ENCODE measurements around the gene CCDC121. TPM values are rescaled to one million over a fixed set of nuclear protein-coding genes. Genes with fewer than 3 reads are reported as not detected.
"Not testable (repeated sequence)": the region's sequence is repeated elsewhere in the genome, so short reads cannot be mapped to it uniquely, and the experiment has no call there.

Gene CCDC121
- total RNA-seq, 1 experiment from 2014 or later, result 8.4 TPM

DNA sequence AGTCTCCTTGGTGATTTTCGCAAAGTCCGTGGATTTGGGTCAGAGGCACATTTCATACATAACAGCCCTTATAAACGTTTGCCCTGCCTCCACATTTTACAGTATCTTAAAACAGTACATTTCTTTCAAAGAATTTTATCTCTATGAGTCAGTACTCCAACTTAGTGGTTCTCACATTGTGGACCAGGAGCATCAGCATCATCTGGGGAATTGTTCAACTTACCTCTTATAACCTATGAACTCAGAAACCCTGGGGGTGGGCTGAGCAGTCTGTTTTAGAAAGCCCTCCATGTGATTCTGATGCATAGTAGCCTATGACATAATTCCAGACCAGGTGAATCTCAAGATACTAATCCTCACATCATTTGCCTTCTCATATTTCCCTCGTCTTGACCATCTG, 22.2 kb upstream of the CCDC121 start:
- DNase-seq, result no peak
- Histone ChIP-seq H3K4me1 (no peaks in the 10 kb centered on the region), H3K27ac (no peak overlapping the region), H3K36me3 (peaks cover 90% of the 10 kb centered on the region), H3K27me3 (no peaks in the 10 kb centered on the region), H3K4me3 (no peak overlapping the region), H3K9me3 (replicated peaks) (no peaks in the 10 kb centered on the region)

GRCh38 chr2:27647737-27648136, 18.9 kb upstream of the CCDC121 start:
- no peaks in the 10 kb centered on the region for H3K27me3 ChIP-seq
- no peak overlapping the region for H3K4me3 ChIP-seq
- no peaks in the 10 kb centered on the region for H3K9me3 ChIP-seq (replicated peaks)
- no peaks in the 10 kb centered on the region for H3K4me1 ChIP-seq
- no peak overlapping the region for H3K27ac ChIP-seq
- H3K36me3 ChIP-seq, result peaks cover 88% of the 10 kb centered on the region
- DNase-seq, result no peak

DNA sequence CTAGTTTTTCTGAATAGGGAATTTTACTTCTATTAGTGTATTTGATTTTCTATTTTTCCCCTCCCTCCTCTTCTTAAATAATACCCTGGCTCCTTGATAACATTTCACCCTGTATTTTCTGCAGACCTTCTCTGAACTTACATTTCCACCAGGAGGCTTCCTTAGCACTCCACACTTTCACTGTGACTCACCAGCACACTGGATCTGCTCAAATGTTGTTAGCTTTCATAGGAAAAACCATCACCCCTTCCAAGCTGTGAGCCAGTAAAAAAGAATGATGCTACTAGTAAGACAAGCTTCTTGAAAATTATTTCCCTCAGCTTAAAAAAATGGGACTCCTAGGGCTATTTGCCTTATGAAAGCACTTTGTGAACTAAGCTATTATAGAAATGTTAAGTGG, 18.5 kb upstream of the CCDC121 start:
- no peak overlapping the region for H3K27ac ChIP-seq
- no peaks in the 10 kb centered on the region for H3K27me3 ChIP-seq
- no peak overlapping the region for H3K4me3 ChIP-seq
- DNase-seq, result no peak
- peaks cover 87% of the 10 kb centered on the region for H3K36me3 ChIP-seq
- no peaks in the 10 kb centered on the region for H3K4me1 ChIP-seq
- H3K9me3 ChIP-seq (replicated peaks), result no peaks in the 10 kb centered on the region

- no peaks in the 10 kb centered on the region for H3K9me3 ChIP-seq (replicated peaks)
- H3K27ac ChIP-seq, result no peak overlapping the region
- no peaks in the 10 kb centered on the region for H3K27me3 ChIP-seq
- no peak overlapping the region for H3K4me3 ChIP-seq
- DNase-seq, result no peak
- H3K36me3 ChIP-seq, result peaks cover 82% of the 10 kb centered on the region
- no peaks in the 10 kb centered on the region for H3K4me1 ChIP-seq
These were observed 16.4 kb upstream of the CCDC121 start for GRCh38 chr2:27645197-27645596.

DNA sequence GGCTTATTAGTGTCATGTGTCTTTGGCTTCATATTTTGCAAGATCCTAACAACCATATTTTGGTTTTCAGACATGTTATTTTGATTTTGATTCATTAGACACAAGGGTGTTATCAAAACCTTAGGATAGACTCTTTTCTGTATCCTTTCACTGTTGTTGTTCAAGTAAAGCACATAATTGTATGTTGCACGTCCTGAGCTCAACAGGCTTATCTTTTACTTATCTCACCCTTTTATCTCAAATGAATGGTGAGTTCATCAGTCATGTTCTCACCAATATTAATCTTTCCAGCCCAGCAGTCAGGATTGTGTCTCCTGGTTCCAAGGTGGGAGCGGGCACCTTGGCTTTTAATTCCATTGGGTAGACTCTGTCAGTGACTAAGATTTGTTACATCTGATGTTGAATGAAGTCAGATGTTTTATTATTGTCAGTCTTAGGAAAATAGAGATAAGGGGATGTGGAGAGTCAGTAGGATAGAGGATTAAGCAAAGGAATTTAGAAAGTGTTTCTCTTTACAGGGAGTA, 12.0 kb upstream of the CCDC121 start:
- Histone ChIP-seq H3K36me3 (peaks cover 83% of the 10 kb centered on the region), H3K4me1 (no peaks in the 10 kb centered on the region), H3K4me3 (no peak overlapping the region), H3K27me3 (no peaks in the 10 kb centered on the region), H3K27ac (no peak overlapping the region), H3K9me3 (replicated peaks) (no peaks in the 10 kb centered on the region)
- DNase-seq, result no peak

GRCh38 chr2:27638709-27639108, 9.9 kb upstream of the CCDC121 start:
- Histone ChIP-seq H3K27me3 (no peaks in the 10 kb centered on the region), H3K4me1 (no peaks in the 10 kb centered on the region), H3K4me3 (no peak overlapping the region), H3K9me3 (replicated peaks) (no peaks in the 10 kb centered on the region), H3K36me3 (peaks cover 90% of the 10 kb centered on the region), H3K27ac (no peak overlapping the region)
- no peak for DNase-seq

DNA sequence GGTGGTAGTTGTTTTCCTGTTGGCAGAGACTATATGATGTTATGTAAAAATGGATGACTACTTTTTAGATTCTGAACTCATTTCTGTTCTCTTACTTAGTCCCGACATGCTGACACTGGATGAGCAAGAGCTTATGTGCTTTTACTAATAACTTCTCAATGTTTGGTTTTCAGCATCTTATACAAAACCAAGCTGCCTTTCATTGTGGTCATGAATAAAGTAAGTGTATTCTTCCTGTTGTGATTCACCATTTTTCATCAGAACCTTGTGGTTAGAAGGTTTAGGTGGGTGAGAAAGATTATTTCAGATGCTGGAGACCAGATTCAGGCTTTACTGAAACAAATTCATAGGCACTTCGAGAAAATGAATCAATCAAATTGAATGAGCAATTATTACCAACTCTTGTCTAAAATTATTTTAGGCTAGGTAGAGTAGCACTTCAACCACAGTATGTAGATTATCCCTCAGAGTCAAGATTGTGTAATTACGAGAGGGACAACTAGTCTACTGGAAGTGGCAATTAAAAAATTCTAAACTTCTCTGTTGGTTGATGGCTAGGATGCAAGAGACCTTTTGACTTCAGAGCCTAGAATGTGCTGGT, 9.3 kb upstream of the CCDC121 start:
- H3K27me3 ChIP-seq, result no peaks in the 10 kb centered on the region
- no peaks in the 10 kb centered on the region for H3K9me3 ChIP-seq (replicated peaks)
- H3K27ac ChIP-seq, result no peak overlapping the region
- no peak overlapping the region for H3K4me3 ChIP-seq
- no peak for DNase-seq
- peaks cover 85% of the 10 kb centered on the region for H3K36me3 ChIP-seq
- H3K4me1 ChIP-seq, result no peaks in the 10 kb centered on the region

GRCh38 chr2:27636766-27637165, 8.0 kb upstream of the CCDC121 start:
- DNase-seq, result no peak
- no peak overlapping the region for H3K27ac ChIP-seq
- no peak overlapping the region for H3K4me3 ChIP-seq
- no peaks in the 10 kb centered on the region for H3K27me3 ChIP-seq
- no peaks in the 10 kb centered on the region for H3K4me1 ChIP-seq
- peaks cover 88% of the 10 kb centered on the region for H3K36me3 ChIP-seq
- no peaks in the 10 kb centered on the region for H3K9me3 ChIP-seq (replicated peaks)

- Histone ChIP-seq H3K9me3 (replicated peaks) (no peaks in the 10 kb centered on the region), H3K27ac (no peak overlapping the region), H3K4me1 (no peaks in the 10 kb centered on the region), H3K27me3 (no peaks in the 10 kb centered on the region), H3K36me3 (peaks cover 84% of the 10 kb centered on the region), H3K4me3 (no peak overlapping the region)
- DNase-seq, result no peak
These were observed 5.5 kb upstream of the CCDC121 start for GRCh38 chr2:27634291-27634690.

DNA sequence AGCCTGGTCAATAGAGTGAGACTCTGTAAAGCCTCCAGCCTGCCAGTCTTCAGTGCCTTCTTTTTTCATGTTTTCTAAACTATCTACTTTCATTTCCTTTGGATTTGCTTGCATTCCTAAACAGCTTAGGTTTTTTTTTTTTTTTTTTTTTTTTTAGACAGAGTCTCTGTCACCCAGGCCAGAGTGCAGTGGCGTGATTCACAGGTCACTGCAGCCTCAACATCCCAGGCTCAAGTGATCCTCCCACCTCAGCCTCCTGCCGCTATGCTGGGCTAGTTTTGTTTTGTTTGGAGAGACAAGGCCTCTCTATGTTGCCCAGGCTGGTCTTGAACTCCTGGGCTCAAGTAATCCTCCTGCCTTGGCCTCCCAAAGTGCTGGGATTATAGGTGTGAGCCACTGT, 1.4 kb upstream of the CCDC121 start:
- peaks cover 19% of the 10 kb centered on the region for H3K4me1 ChIP-seq
- not testable (repeated sequence) for H3K27me3 ChIP-seq; H3K9me3 ChIP-seq (replicated peaks); H3K4me3 ChIP-seq; DNase-seq; H3K27ac ChIP-seq
- H3K36me3 ChIP-seq, result peaks cover 44% of the 10 kb centered on the region

- no peaks in the 10 kb centered on the region for H3K27me3 ChIP-seq
- peak; percentile 35 to 52 for DNase-seq
These were observed 647 bp downstream of the CCDC121 start for GRCh38 chr2:27627963-27628766.

GRCh38 chr2:27626921-27627320, 1.9 kb downstream of the CCDC121 start:
- H3K27ac ChIP-seq, result peak overlapping the region; percentile 69
- not testable (repeated sequence) for H3K4me3 ChIP-seq; H3K27me3 ChIP-seq; H3K9me3 ChIP-seq (replicated peaks)
- DNase-seq, result peak; percentile 61 to 71
- peaks cover 36% of the 10 kb centered on the region for H3K36me3 ChIP-seq
- H3K4me1 ChIP-seq, result peaks cover 19% of the 10 kb centered on the region

More at GRCh38 chr2:27627963-27628766, 647 bp downstream of the CCDC121 start:
- peaks cover 19% of the 10 kb centered on the region for H3K4me1 ChIP-seq
- H3K36me3 ChIP-seq, result peaks cover 35% of the 10 kb centered on the region
- H3K4me3 ChIP-seq, result peak overlapping the region; percentile 81
- peak overlapping the region; percentile 69 for H3K27ac ChIP-seq
- H3K9me3 ChIP-seq (replicated peaks), result no peaks in the 10 kb centered on the region

GRCh38 chr2:27626323-27626722, 2.5 kb downstream of the CCDC121 start:
- Histone ChIP-seq H3K36me3 (peaks cover 36% of the 10 kb centered on the region), H3K27ac (peak overlapping the region; percentile 69), H3K4me1 (peaks cover 19% of the 10 kb centered on the region)
- H3K27me3 ChIP-seq; DNase-seq; H3K4me3 ChIP-seq; H3K9me3 ChIP-seq (replicated peaks): not testable (repeated sequence)

DNA sequence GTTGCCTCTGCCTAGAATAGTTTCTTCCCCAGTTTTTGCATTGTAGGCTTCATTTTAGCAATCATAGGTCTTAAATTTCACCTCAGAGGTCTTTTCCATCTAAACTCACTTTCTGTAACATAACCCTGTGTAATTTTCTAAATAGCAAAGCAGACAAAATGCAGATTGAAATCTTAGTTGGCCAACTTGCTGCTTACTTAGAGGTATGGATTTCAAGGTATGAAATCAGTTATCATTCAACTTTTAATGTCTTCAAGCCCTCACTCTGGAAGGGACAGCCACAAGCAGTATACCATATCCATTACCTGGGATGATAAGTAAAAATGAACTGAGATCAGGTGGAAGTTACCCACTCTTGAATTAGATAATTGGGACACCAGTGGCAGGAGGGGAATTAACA, 3.9 kb downstream of the CCDC121 start:
- peaks cover 19% of the 10 kb centered on the region for H3K4me1 ChIP-seq
- no peak overlapping the region for H3K4me3 ChIP-seq
- H3K9me3 ChIP-seq (replicated peaks), result no peaks in the 10 kb centered on the region
- no peak overlapping the region for H3K27ac ChIP-seq
- DNase-seq, result no peak
- H3K36me3 ChIP-seq, result peaks cover 37% of the 10 kb centered on the region
- H3K27me3 ChIP-seq, result no peaks in the 10 kb centered on the region

GRCh38 chr2:27622921-27623384, 5.9 kb downstream of the CCDC121 start:
- H3K27ac ChIP-seq, result no peak overlapping the region
- no peak for DNase-seq
- no peak overlapping the region for H3K4me3 ChIP-seq
- H3K9me3 ChIP-seq (replicated peaks), result no peaks in the 10 kb centered on the region
- H3K36me3 ChIP-seq, result peaks cover 54% of the 10 kb centered on the region
- H3K4me1 ChIP-seq, result peaks cover 16% of the 10 kb centered on the region
- no peaks in the 10 kb centered on the region for H3K27me3 ChIP-seq
